ENCODE data around the gene CEBPZ. TPM values are rescaled to one million over a fixed set of nuclear protein-coding genes. Genes with fewer than 3 reads are reported as not detected.

The CEBPZ gene
- total and polyA plus RNA-seq, 2 of the 13 experiments (the other 11 are each of a cell fraction or from before 2014, with no cell fraction given), result 14.4 to 117 TPM

DNA sequence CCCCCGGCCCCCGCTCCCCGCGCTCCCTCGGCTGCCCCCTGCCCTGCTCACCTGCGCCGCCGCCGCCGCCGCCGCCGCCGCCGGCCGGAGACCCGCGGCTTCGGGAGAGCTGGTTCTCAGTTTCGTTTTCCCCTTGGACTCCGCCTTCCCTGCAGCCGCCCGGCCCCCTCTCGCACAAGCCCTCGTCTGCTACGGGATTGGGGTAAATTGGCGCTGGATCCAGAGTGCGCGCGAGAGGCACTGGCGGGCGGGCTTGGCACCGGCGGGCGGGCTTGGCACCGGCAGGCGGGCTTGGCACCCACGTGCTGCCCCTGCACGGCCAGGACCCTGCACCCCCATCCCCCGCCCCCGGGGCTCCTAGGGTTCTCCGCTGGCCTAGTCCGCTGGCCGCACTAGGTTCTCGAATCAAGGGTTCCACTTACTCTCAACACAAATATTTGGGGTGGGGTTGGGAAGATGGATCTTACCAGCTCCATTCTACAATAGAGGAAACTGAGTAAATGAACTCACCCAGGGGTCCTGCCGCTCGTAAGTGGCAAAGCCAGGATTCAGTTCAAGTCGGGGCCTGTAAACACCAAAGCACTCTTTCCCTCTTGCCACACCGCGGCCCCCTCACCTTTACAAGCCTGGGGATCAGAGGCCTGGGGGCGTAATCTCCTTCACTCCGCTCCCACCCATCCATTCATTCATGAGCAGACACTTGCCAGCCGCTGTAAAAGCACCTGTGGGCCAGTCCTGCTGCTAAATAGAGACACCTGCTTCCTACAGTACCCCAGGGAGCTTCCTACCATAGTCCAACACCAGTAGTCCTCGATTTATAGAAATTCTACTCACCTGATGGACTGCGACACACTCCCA is 74.3 kb downstream of the CEBPZ start, which contains the start of gene EIF2AK2 (continued):
- TF ChIP-seq, protein P1, sequence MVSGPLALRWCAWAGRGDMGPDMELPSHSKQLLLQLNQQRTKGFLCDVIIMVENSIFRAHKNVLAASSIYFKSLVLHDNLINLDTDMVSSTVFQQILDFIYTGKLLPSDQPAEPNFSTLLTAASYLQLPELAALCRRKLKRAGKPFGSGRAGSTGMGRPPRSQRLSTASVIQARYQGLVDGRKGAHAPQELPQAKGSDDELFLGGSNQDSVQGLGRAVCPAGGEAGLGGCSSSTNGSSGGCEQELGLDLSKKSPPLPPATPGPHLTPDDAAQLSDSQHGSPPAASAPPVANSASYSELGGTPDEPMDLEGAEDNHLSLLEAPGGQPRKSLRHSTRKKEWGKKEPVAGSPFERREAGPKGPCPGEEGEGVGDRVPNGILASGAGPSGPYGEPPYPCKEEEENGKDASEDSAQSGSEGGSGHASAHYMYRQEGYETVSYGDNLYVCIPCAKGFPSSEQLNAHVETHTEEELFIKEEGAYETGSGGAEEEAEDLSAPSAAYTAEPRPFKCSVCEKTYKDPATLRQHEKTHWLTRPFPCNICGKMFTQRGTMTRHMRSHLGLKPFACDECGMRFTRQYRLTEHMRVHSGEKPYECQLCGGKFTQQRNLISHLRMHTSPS (CRISPR knock-in tag; IDR thresholded peaks at IDR 0.05; ENCODE audit: low read depth), result peak; percentile 90
- TF ChIP-seq MED13 (CRISPR knock-in tag; IDR thresholded peaks at IDR 0.05) (no peak), EP300 (IDR thresholded peaks at IDR 0.05; ENCODE audit: low read depth in 2 of 2, low read length in 2 of 2) (0 out of 4 replicates have a peak, but pooled peaks of 1 of the 2 experiments have one; percentile 36), EP300 (CRISPR knock-in tag; IDR thresholded peaks at IDR 0.05; ENCODE audit: borderline replicate concordance) (no peak), SIN3B (IDR thresholded peaks at IDR 0.05; ENCODE audit: low read length) (peak; percentile 10; the same call in 1 of the 2 replicates), REPIN1 (CRISPR knock-in tag; IDR thresholded peaks at IDR 0.05; ENCODE audit: borderline replicate concordance, low read depth) (0 out of 2 replicates have a peak, but pooled peaks have one; percentile 23), E2F5 (CRISPR knock-in tag; conservative IDR thresholded peaks at IDR 0.05) (0 out of 2 replicates have a peak, but pooled peaks have one; percentile 29), ZFP91 (CRISPR knock-in tag; IDR thresholded peaks at IDR 0.05; ENCODE audit: borderline replicate concordance) (peak; percentile 80; the same call in 1 of the 2 replicates), NAIF1 (CRISPR knock-in tag; IDR thresholded peaks at IDR 0.05; ENCODE audit: borderline replicate concordance) (peak; percentile 44; the same call in 1 of the 2 replicates), ZNF788 (CRISPR knock-in tag; IDR thresholded peaks at IDR 0.05; ENCODE audit: borderline replicate concordance) (0 out of 2 replicates have a peak, but pooled peaks have one; percentile 17), SOX6 (IDR thresholded peaks at IDR 0.05) (no peak), SOX6 (CRISPR knock-in tag; IDR thresholded peaks at IDR 0.05) (no peak), ZNF850 (CRISPR knock-in tag; conservative IDR thresholded peaks at IDR 0.05) (no peak), ZBTB38 (CRISPR knock-in tag; IDR thresholded peaks at IDR 0.05) (peak; percentile 38; the same call in 1 of the 2 replicates), SMAD3 (CRISPR knock-in tag; IDR thresholded peaks at IDR 0.05) (no peak), ZNF484 (CRISPR knock-in tag; IDR thresholded peaks at IDR 0.05; ENCODE audit: borderline replicate concordance, low read depth) (no peak), SSRP1 (CRISPR knock-in tag; IDR thresholded peaks at IDR 0.05) (no peak), JUND (CRISPR knock-in tag; IDR thresholded peaks at IDR 0.05) (no peak)
- TF ChIP-seq, protein P2, sequence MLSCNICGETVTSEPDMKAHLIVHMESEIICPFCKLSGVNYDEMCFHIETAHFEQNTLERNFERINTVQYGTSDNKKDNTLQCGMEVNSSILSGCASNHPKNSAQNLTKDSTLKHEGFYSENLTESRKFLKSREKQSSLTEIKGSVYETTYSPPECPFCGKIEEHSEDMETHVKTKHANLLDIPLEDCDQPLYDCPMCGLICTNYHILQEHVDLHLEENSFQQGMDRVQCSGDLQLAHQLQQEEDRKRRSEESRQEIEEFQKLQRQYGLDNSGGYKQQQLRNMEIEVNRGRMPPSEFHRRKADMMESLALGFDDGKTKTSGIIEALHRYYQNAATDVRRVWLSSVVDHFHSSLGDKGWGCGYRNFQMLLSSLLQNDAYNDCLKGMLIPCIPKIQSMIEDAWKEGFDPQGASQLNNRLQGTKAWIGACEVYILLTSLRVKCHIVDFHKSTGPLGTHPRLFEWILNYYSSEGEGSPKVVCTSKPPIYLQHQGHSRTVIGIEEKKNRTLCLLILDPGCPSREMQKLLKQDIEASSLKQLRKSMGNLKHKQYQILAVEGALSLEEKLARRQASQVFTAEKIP (CRISPR knock-in tag; IDR thresholded peaks at IDR 0.05; ENCODE audit: borderline replicate concordance), result no peak
- TF ChIP-seq, protein P3, sequence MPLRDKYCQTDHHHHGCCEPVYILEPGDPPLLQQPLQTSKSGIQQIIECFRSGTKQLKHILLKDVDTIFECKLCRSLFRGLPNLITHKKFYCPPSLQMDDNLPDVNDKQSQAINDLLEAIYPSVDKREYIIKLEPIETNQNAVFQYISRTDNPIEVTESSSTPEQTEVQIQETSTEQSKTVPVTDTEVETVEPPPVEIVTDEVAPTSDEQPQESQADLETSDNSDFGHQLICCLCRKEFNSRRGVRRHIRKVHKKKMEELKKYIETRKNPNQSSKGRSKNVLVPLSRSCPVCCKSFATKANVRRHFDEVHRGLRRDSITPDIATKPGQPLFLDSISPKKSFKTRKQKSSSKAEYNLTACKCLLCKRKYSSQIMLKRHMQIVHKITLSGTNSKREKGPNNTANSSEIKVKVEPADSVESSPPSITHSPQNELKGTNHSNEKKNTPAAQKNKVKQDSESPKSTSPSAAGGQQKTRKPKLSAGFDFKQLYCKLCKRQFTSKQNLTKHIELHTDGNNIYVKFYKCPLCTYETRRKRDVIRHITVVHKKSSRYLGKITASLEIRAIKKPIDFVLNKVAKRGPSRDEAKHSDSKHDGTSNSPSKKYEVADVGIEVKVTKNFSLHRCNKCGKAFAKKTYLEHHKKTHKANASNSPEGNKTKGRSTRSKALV (CRISPR knock-in tag; IDR thresholded peaks at IDR 0.05), result peak; percentile 0; the same call in 1 of the 2 replicates
